Progenitor cell of endocrine pancreas (in vitro differentiated cells): Measurements from ENCODE around the gene NABP2. TPM values are rescaled to one million over a fixed set of nuclear protein-coding genes. Genes with fewer than 3 reads are reported as not detected.
A peak's percentile ranks its signal among the peaks of the same experiment; 100 is the strongest.

ENCODE experiments used
- DNase-seq: peaks from one replicate; pipeline ENCODE4 v3.0.0; 2021; ENCODE audit warnings: low spot score; ENCODE audit not compliant: unreplicated experiment
- H3K27ac Mint-ChIP-seq: 2 replicates; pipeline ENCODE4 v1.8.0; 2021; ENCODE audit warnings: mild to moderate bottlenecking, moderate library complexity, mixed read lengths
- H3K27me3 Mint-ChIP-seq: 2 replicates; pipeline ENCODE4 v1.8.0; 2021; ENCODE audit warnings: mixed read lengths
- H3K36me3 Mint-ChIP-seq: 2 replicates; pipeline ENCODE4 v1.8.0; 2022; ENCODE audit warnings: mixed read lengths; ENCODE audit not compliant: insufficient read depth
- H3K4me1 Mint-ChIP-seq: 2 replicates; pipeline ENCODE4 v1.8.0; 2021; ENCODE audit warnings: low read depth, mixed read lengths
- H3K4me3 Mint-ChIP-seq: 2 replicates; pipeline ENCODE4 v1.8.0; 2021; ENCODE audit warnings: low read depth, mild to moderate bottlenecking, moderate library complexity, mixed read lengths
- H3K9me3 Mint-ChIP-seq: 2 replicates; pipeline ENCODE4 v1.8.0; 2021; ENCODE audit warnings: low read depth, mixed read lengths
- long read RNA-seq: library from polyadenylated mRNA; unstranded; transcript quantifications from one replicate; pipeline ENCODE4 v2.0.0, GENCODE V29; 2020
- total RNA-seq: library from RNA; stranded (reverse); gene quantifications from 2 replicates; pipeline ENCODE4 v1.2.1, GENCODE V29; 2021
- TF ChIP-seq, protein P1 (sequence below): fragments of 200-600 bp; sonication (generic); IDR thresholded peaks from one replicate; pipeline ENCODE4 v1.5.0; 2021; ENCODE audit warnings: antibody characterized with exemption, mild to moderate bottlenecking; ENCODE audit not compliant: unreplicated experiment

Gene NABP2
- 37.9 and 40.5 TPM in 2 replicates for total RNA-seq
- long read RNA-seq, transcript NABP2-201 (7 exons, 1,417 nt) = major isoform, 18 of 24 reads
- long read RNA-seq, partial matches to known transcripts = 0 of 24 reads
- long read RNA-seq, other reads (novel, unspliced or antisense) = 0 of 24 reads

DNA sequence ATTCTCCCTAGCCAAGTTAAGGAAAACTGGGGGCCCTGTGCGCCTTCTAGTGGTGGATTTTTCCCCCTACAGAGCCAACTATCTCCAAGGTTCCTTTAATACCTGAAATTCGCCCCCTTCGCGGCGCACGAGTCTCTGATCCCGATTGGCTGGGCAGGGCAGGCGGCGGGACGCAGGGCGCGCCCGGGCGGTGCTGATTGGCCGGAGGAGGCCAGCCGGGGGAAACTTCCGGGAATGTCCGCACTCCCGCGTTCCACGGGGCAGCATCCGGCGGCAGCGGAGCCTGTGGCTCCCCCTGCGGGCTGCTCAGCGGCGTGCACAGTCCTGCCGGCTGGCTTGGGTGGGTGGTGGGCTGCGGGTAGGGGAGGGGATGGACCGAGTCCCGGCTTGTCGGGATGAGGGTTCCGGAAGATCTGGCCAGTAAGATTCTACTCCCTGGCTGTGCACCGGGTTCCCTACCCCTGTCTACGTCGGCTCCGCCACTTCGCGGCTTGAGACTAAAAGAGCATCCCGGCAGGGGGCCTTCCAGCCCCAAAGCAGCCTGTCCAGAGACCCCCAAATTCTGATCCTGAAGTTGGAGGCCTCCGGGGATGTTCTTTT lies at the start of gene NABP2:
Gene NABP2, plus strand, starts transcription at position 241 of the 600 bp plus-strand sequence. CDS start 515 bp downstream, outside the sequence.
- Mint-ChIP-seq H3K27me3 (no peaks in the 10 kb centered on the region), H3K36me3 (peaks cover 4% of the 10 kb centered on the region), H3K4me3 (peak within 1 kb of the TSS; percentile 80), H3K27ac (peak within 1 kb of the TSS; percentile 96), H3K9me3 (no peaks in the 10 kb centered on the region), H3K4me1 (peaks cover 31% of the 10 kb centered on the region)
- DNase-seq = peak; percentile 96
- TF ChIP-seq, protein P1, sequence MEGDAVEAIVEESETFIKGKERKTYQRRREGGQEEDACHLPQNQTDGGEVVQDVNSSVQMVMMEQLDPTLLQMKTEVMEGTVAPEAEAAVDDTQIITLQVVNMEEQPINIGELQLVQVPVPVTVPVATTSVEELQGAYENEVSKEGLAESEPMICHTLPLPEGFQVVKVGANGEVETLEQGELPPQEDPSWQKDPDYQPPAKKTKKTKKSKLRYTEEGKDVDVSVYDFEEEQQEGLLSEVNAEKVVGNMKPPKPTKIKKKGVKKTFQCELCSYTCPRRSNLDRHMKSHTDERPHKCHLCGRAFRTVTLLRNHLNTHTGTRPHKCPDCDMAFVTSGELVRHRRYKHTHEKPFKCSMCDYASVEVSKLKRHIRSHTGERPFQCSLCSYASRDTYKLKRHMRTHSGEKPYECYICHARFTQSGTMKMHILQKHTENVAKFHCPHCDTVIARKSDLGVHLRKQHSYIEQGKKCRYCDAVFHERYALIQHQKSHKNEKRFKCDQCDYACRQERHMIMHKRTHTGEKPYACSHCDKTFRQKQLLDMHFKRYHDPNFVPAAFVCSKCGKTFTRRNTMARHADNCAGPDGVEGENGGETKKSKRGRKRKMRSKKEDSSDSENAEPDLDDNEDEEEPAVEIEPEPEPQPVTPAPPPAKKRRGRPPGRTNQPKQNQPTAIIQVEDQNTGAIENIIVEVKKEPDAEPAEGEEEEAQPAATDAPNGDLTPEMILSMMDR = peak; percentile 79

DNA sequence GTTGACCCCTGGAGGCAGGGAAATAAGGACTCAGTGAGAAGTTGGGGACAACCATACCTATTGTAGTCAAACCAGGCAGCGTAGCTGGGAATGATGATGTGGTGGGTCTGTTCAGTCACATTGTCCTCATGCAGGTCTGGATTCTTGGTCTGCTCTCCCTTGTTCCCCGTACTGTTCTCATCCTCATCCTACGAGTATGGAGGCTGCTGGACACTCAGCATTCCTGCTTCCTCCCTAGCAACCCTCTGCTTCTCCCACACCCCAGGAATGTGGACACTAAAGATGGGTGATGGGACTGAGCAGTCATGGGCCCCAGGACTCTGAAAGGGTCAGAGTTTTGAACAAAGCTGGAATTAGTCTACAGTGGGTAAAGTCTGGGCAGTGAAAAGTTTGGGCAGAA lies 45.8 kb upstream of the NABP2 start:
- Mint-ChIP-seq H3K4me3 (no peak overlapping the region), H3K36me3 (peaks cover 43% of the 10 kb centered on the region), H3K27me3 (no peaks in the 10 kb centered on the region)

DNA sequence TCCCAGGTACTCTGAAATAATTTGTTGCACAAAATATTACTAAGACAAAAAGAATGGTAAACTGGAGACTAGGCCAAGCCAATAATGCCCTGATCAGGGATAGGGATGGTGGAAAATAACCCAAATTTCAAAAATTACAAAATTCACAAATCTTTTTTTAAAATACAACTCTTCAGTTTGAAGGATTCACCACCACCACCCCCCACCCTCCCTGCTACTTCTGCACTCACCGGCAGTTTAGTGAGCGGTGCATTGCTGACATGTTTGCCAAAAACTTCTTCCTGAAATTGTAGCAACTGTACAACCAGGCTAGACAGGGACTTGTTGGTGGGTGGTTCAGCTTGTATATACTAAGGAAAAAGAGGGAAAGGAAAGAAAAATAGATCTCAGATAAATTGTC lies 37.2 kb upstream of the NABP2 start:
- Mint-ChIP-seq H3K9me3 (no peaks in the 10 kb centered on the region), H3K27ac (no peak overlapping the region), H3K4me3 (no peak overlapping the region), H3K4me1 (peaks cover 14% of the 10 kb centered on the region), H3K27me3 (no peaks in the 10 kb centered on the region), H3K36me3 (peaks cover 8% of the 10 kb centered on the region)
- DNase-seq = no peak
- TF ChIP-seq, protein P1 = no peak

More for the DNA sequence above, 45.8 kb upstream of the NABP2 start:
- Mint-ChIP-seq H3K4me1 (no peaks in the 10 kb centered on the region), H3K27ac (no peak overlapping the region), H3K9me3 (no peaks in the 10 kb centered on the region)
- TF ChIP-seq, protein P1 = no peak
- DNase-seq = no peak

DNA sequence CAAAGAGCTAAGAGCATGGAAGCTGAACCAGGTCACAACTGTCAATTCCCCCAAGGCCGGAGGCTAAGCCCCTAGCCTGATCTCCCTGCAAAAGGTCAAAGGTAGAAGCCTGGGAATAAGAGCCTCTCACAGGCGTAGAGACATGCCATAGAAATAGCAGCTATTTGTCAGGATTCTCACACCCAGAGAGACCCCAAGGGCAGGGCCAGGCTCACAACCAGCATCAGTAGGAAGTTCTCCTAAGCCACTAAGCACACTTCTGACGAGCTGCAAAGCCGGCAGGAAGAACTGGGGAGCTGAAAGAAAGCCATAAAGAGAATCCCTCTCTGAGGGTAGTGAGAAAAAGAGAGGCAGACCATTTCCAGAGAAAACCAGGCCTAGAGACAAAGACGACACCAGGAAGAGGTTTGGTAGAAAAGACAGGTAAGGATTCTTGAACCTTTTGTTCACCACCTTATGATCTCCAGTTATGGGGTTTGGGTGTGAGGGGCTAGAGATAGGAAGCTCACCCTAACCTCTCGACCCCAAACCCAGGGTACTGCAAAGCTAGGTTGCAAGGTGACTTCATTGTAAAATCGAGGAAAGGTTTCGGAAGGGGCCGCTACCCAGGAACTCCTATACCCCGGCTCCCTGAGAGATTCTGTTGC lies 35.9 kb upstream of the NABP2 start:
- H3K27ac Mint-ChIP-seq = peak overlapping the region; percentile 96
- TF ChIP-seq, protein P1 = no peak
- peaks cover 17% of the 10 kb centered on the region for H3K4me1 Mint-ChIP-seq
- DNase-seq = no peak
- H3K27me3 Mint-ChIP-seq = no peaks in the 10 kb centered on the region
- H3K4me3 Mint-ChIP-seq = peak overlapping the region; percentile 83
- no peaks in the 10 kb centered on the region for H3K9me3 Mint-ChIP-seq
- peaks cover 9% of the 10 kb centered on the region for H3K36me3 Mint-ChIP-seq

DNA sequence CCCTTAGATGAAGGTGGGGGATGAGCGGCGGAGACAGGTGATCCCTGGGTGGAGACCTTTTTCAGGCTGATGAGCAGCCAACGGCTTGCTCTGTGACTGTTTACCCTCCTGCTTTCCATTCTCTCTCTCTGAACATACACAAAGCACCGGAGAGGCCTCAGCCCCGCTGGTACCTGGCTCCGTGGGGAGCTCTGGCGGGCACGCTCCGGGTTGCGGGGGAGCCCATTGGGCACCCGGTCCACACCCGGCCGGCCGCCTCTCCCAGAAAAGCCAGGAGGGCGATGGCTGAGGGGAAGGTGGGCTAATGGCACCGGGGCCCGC lies 35.4 kb upstream of the NABP2 start:
- Mint-ChIP-seq H3K4me1 (peaks cover 17% of the 10 kb centered on the region), H3K36me3 (peaks cover 9% of the 10 kb centered on the region), H3K4me3 (peak overlapping the region; percentile 83), H3K27me3 (no peaks in the 10 kb centered on the region), H3K9me3 (no peaks in the 10 kb centered on the region), H3K27ac (peak overlapping the region; percentile 96)
- TF ChIP-seq, protein P1 = no peak
- no peak for DNase-seq
